SK-MEL-5 (cell line): ENCODE results near the gene CDH15. TPM values are rescaled to one million over a fixed set of nuclear protein-coding genes. Genes with fewer than 3 reads are reported as not detected.
"Not testable (repeated sequence)": the region's sequence is repeated elsewhere in the genome, so short reads cannot be mapped to it uniquely, and the experiment has no call there.

Source experiments
- DNase-seq: peaks from one replicate; pipeline ENCODE4 v3.0.0-alpha.2; 2016; ENCODE audit warnings: low read depth, low spot score
- in situ Hi-C: cut with HindIII; loops from 2 replicates; pipeline ENCODE4 v1.10.0; 2016; ENCODE audit warnings: low sequenced_read_pairs, high pct_unique_total_duplicates, low pct_unique_long_range_greater_than_20kb
- total RNA-seq: library from RNA; depleted of rRNA; stranded (reverse); fragments of >200 nt; shearing (Covaris generic); gene quantifications from 2 replicates; pipeline ENCODE4 v1.2.3, GENCODE V29; 2014; rRNA removed

The CDH15 gene
- total RNA-seq, 1 experiment from 2014 or later: not detected

GRCh38 chr16:89230255-89230654 lies 58.7 kb downstream of the CDH15 start:
- in situ Hi-C loops: no loop called here
- no peak for DNase-seq

- in situ Hi-C loops: no loop called here
- DNase-seq: no peak
Observed at GRCh38 chr16:89232107-89232506, 60.6 kb downstream of the CDH15 start.

- in situ Hi-C loops: no loop called here
- DNase-seq: no peak
Observed at GRCh38 chr16:89233678-89234490, 62.3 kb downstream of the CDH15 start.

GRCh38 chr16:89237733-89238132 lies 66.2 kb downstream of the CDH15 start:
- in situ Hi-C loops: no loop called here
- no peak for DNase-seq

- in situ Hi-C loops: no loop called here
- DNase-seq: peak; percentile 72
Observed at GRCh38 chr16:89241187-89242007, 69.8 kb downstream of the CDH15 start.

- DNase-seq: no peak
- in situ Hi-C loops: no loop called here
Observed at GRCh38 chr16:89242795-89243200, 71.2 kb downstream of the CDH15 start.

- in situ Hi-C loops: no loop called here
- DNase-seq: no peak
Observed at GRCh38 chr16:89243664-89244063, 72.1 kb downstream of the CDH15 start.

GRCh38 chr16:89244264-89244663 lies 72.7 kb downstream of the CDH15 start:
- in situ Hi-C loops, DNase-seq: not testable (repeated sequence)

GRCh38 chr16:89244754-89245153 lies 73.2 kb downstream of the CDH15 start:
- in situ Hi-C loops: no loop called here
- no peak for DNase-seq

Other genes with a start within 250 kb of the CDH15 start
- not detected in 2 replicates for gene CBFA2T3, start 194.5 kb upstream of the CDH15 start, total RNA-seq
- gene ACSF3, start 77.9 kb upstream of the CDH15 start, total RNA-seq: 20.6 and 24.8 TPM in 2 replicates
- 0.77 TPM in 1 of 2 replicates, not detected in the other for gene SLC22A31, start 28.8 kb downstream of the CDH15 start, total RNA-seq
- 3.1 and 5.2 TPM in 2 replicates for gene ZNF778, start 46.0 kb downstream of the CDH15 start, total RNA-seq